Erythroblast (primary cell): ENCODE data around the gene KRT12.
"Not testable (repeated sequence)": the region's sequence is repeated elsewhere in the genome, so short reads cannot be mapped to it uniquely, and the experiment has no call there.

Experiments
- DNase-seq, 2 experiments: peaks; one replicate each; lab custom pipeline; 2025; lab: John Stamatoyannopoulos, UW
- GATA1 ChIP-seq: IDR thresholded peaks from 2 replicates; pipeline ENCODE4 v1.6.1; 2011; ENCODE audit warnings: low read depth, mild to moderate bottlenecking, control low read depth, low read length, moderate library complexity
- POLR2A ChIP-seq: IDR thresholded peaks from 2 replicates; pipeline ENCODE4 v1.6.1; 2011; ENCODE audit warnings: mild to moderate bottlenecking, low read length

KRT12 gene

GRCh38 chr17:40820228-40820838 lies 46.7 kb downstream of the KRT12 start:
- DNase-seq: no peak
- TF ChIP-seq POLR2A: no peak
- TF ChIP-seq GATA1: no peak

DNA sequence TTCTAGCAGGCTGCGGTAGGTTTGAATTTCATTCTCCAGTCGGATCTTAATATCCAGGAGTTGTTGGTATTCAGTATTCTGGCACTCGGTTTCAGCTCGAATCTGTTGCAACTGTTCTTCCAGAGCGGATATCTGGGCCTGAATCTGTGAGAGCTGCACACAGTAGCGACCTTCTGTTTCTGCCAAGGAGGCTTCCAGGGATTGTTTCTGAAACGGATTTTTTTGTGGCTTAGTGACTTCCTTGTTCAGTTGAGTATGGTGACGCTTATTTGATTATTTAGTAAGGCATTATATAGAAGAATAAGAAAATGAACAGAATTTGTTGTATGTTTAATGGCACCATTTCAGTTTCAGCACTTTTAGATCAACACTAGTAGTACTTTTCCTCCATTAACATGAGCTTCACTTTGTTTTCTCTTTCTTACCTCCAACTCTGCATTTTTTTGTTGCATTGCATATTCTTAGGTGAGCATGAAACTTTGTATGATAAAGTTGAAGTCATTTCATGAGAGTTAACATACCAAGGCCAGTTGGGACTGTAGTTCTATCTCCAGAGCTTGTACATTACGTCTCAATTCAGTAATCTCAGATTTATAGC lies 47.4 kb downstream of the KRT12 start:
- peak; percentile 37 to 48 for DNase-seq
- TF ChIP-seq POLR2A: no peak
- TF ChIP-seq GATA1: no peak

DNA sequence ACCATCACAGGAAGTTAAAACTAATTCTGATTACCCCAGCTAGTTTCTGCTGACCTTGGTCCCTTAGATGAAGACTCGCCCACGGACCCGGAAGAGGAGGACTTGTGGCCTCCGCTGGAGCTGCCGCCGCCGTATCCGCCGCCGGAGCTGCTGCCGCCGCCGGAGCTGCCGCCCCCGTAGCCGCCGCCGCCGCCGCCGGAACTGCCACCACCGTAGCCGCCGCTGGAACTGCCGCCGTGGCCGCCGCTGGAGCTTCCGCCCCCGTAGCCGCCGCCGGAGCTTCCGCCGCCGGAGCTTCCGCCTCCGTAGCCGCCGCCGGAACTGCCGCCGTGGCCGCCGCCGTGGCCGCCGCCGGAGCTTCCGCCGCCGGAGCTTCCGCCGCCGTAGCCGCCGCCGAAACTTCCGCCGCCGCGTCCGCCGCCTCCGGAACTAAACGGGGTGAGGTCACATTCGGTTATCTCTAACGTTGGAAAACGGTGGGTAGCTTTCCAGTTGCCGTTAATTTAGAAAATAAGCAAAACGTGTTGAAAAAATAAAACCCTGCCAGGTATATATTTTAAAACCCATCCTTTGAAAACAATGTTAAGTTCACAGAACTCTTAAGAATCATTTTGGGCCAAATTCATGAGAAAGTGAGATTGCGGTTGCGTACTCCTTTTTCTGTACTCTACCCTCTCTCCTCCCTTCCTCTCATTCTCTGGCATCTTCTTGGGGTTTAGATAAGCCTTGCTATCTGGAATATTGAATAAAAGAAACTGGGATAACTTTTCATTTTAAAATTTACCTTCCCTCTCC lies 48.1 kb downstream of the KRT12 start:
- DNase-seq: peak; percentile 90 to 93
- TF ChIP-seq GATA1: no peak
- peak; percentile 40 for TF ChIP-seq POLR2A

DNA sequence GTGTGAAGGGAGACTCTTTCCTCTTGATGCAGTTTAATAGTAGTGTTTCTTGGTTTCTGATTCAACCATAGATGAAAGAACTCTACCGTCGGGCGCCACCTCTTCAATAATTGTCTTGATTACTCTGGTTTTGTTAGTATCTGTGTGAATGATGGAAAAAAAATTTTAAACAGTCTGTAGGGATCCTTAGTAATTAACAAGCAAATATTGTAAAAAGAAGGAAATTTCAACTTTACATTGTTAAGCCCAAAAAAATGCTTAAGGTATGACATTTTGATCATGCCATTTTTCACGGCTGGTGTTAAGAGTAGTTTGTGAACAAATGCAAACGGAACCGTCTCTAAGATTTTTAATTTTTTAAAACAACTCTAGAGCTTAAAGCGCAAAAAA lies 48.7 kb downstream of the KRT12 start:
- DNase-seq: peak; percentile 26 to 52
- TF ChIP-seq GATA1 (no peak), POLR2A (no peak)

DNA sequence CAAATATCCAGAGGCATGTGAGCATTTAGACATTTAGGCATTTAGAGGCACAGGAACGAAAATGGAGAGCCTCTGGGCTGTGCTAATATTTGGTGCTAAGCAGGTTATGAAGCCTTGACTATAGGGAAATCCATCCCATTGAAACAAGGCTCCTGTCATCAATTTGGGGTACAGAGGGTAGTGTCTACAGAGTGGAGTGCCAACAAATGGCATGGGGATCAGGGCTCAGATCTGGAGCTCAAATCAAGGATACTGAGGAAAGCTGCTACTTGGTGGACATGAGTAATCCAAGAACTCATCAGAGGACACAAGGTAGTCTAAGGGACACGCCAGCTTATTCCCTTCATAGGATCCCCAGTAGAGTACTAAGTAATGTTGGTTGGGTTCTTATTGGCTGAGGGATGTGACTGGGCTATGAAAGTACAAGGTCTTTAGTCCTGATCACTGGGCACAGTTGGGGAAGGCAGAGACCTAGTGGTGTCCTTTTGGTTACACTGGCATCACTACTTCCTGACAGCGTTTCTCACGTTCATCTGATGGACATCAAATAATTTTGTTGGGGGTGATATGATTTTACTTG lies 49.8 kb downstream of the KRT12 start:
- no peak for DNase-seq

GRCh38 chr17:40816569-40816968 lies 50.5 kb downstream of the KRT12 start:
- TF ChIP-seq GATA1: no peak
- no peak for TF ChIP-seq POLR2A
- DNase-seq: no peak

More for the DNA sequence above, 49.8 kb downstream of the KRT12 start:
- no peak for TF ChIP-seq GATA1
- TF ChIP-seq POLR2A: no peak

- no peak for DNase-seq
- TF ChIP-seq GATA1 (no peak), POLR2A (no peak)
These were observed 51.6 kb downstream of the KRT12 start for GRCh38 chr17:40815381-40815780.

- not testable (repeated sequence) for DNase-seq
These were observed 52.4 kb downstream of the KRT12 start for GRCh38 chr17:40814657-40815056.

DNA sequence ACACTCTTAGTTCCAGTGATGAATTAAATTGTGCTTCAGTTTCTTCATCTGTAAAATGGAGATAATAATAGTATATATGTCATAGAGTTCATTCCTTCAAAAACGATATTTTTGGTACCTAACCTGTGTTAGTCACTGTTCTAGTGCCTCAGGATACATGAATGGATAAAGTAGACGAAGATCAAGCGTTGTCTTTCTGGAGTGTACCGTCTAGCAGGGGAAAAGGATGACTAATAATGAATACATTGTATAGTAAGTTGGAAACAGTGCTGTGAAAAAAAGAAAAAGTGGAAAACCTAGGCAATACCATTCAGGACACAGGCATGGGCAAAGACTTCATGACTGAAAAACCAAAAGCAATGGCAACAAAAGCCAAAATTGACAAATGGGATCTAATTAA lies 53.2 kb downstream of the KRT12 start:
- no peak for DNase-seq
- TF ChIP-seq POLR2A (no peak), GATA1 (no peak)

- DNase-seq: no peak
- TF ChIP-seq GATA1: no peak
- TF ChIP-seq POLR2A: no peak
These were observed 54.4 kb downstream of the KRT12 start for GRCh38 chr17:40812639-40813038.
